Pancreas (tissue), 10 donors: ENCODE results near the gene SH3RF3. TPM values are rescaled to one million over a fixed set of nuclear protein-coding genes. Genes with fewer than 3 reads are reported as not detected.

ENCODE experiments used
- ATAC-seq, 4 donors: fragments of 200-7000 bp; cut with Tn5 transposase; one replicate each; pipeline versions ENCODE4 v1.8.0 to v1.9.1; 2020; ENCODE audit warnings: mild to moderate bottlenecking in 4 of 4, moderate library complexity in 4 of 4
- DNase-seq, 6 donors: peaks; one replicate each; pipeline ENCODE4 v3.0.0-alpha.2; 2020
- FAIRE-seq: peaks from 2 replicates; lab custom pipeline; 2012; peaks lifted over from hg19 to GRCh38; lab: Jason Lieb, UNC
- H3K27ac ChIP-seq, 4 donors: fragments of 200-600 bp; sonication (generic); 1 replicate in 3 of 4; 2 replicates in 1 of 4; pipeline versions ENCODE4 v1.5.0 to v1.8.0; 2020
- H3K27me3 ChIP-seq, 4 donors: fragments of 200-600 bp; one replicate each; pipeline ENCODE4 v1.8.0; 2021
- H3K36me3 ChIP-seq, 3 donors: fragments of 200-600 bp; sonication (generic) in 1 of 3; one replicate each; pipeline versions ENCODE4 v1.5.0 to v1.8.0; 2020 to 2021
- H3K4me1 ChIP-seq, 3 donors: fragments of 200-600 bp; one replicate each; pipeline ENCODE4 v1.8.0; 2021
- H3K4me3 ChIP-seq, 4 donors: fragments of 200-600 bp; sonication (generic) in 2 of 4; one replicate each; pipeline versions ENCODE4 v1.5.0 to v1.8.0; 2020 to 2021
- H3K9me3 ChIP-seq, 4 donors: fragments of 200-600 bp; one replicate each; pipeline ENCODE4 v1.8.0; 2021
- CTCF ChIP-seq, 4 donors: fragments of 200-600 bp; sonication (generic) in 3 of 4; IDR thresholded peaks; one replicate each; pipeline versions ENCODE4 v1.5.0 to v1.8.0; 2021; ENCODE audit warnings: antibody characterized with exemption in 4 of 4
- WGBS, 2 donors: extraction: QIAGEN DNeasy Blood & Tissue Kit; methylation state at CpG; one replicate each; pipeline ENCODE4 v1.1.7; 2013; 5-methylcytosine and 5-hydroxymethylcytosine counted together
- intact Hi-C, 3 donors: fragments of 100-400 bp; cut with DNase I; formaldehyde crosslinking; loops; one replicate each; pipeline versions ENCODE4 v1.11.1 to v1.14.2; 2022
- polyA plus RNA-seq, 2 donors: library from polyadenylated mRNA; stranded (reverse); fragments of 200-250 nt; gene quantifications; one replicate each; pipeline ENCODE4 v1.2.3, GENCODE V29; 2013
- total RNA-seq, 6 donors: library from RNA; stranded (reverse); fragmentation: NEBNext Ultra II Directional in 4 of 6; extraction: Animal tissue kit (Norgen Biotek cat#: 25700) in 4 of 6; gene quantifications; one replicate each; pipeline versions ENCODE4 v1.2.1 to v1.2.4, GENCODE V29; 2021 to 2023
- donor health status: healthy with polysubstance abuse.
- donor health status: DM: no; HTN: no; CAD: no; lungs with moderate emphysema.
- donor health status: DM: no; HTN: no; CAD: no.
- donor health status: control.
- donor health status: control.
- donor health status: Bipolar disorder and iron deficiency.
- donor health status: DM: yes; HTN: yes; CAD: no.
- donor health status: DM: no; HTN: no; CAD: no.
- donor health status: DM: no; HTN: no; CAD: no.
- donor health status: DM: yes; HTN: yes; CAD: no.

SH3RF3 gene
- total and polyA plus RNA-seq, 8 donors, result 1.1 to 3.5 (median 1.8) TPM

- FAIRE-seq (no peak), DNase-seq (no peak), ATAC-seq (no peak)
- Histone ChIP-seq H3K36me3 (no peaks in the 10 kb centered on the region), H3K4me1 (no peaks in the 10 kb centered on the region), H3K9me3 (no peaks in the 10 kb centered on the region), H3K27me3 (no peaks in the 10 kb centered on the region), H3K27ac (no peak overlapping the region), H3K4me3 (no peak overlapping the region)
- TF ChIP-seq CTCF (IDR thresholded peaks at IDR 0.05), result no peak
- intact Hi-C loops, result no loop called here
- 88 to 96% methylated on average over 3 of the region's 3 CpGs for WGBS, 2 donors
These were observed 75.4 kb downstream of the SH3RF3 start for GRCh38 chr2:109204412-109204811.

GRCh38 chr2:109205447-109205846 lies 76.4 kb downstream of the SH3RF3 start:
- no peak for FAIRE-seq

DNA sequence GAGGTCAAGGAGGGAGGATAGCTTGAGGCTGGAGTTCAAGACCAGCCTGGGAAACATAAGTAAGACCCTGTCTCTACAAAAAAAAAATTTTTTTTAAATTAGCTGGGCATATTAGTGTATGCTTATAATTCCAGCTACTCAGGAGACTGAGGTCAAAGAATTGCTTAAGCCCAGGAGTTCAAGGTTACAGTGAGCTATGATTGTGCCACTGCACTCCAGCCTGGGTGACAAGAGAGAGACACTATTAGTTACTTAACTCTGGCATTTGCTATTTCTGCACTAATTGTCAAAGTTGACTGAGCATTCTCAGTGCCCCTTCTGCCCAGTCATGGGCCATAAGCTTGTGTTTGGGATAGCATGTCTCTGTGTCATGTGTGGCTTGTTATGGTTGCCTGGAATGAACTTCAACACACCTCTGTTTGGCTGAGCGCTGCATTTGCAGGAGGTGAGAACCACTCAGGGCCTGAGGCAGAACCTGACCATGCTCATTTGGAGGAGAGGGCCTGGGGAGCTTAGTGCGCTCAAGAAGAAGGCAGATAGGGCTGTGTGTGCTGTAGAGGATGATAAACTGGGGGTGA lies 77.7 kb downstream of the SH3RF3 start:
- intact Hi-C loops, result no loop called here
- Histone ChIP-seq H3K4me3 (no peak overlapping the region), H3K27ac (no peak overlapping the region), H3K36me3 (no peaks in the 10 kb centered on the region), H3K9me3 (no peaks in the 10 kb centered on the region), H3K27me3 (no peaks in the 10 kb centered on the region), H3K4me1 (peaks cover 0 to 6% (median 5%) of the 10 kb centered on the region in 3 donors)
- no peak for DNase-seq
- no peak for FAIRE-seq
- 92 to 96% methylated on average over 2 of the region's 2 CpGs for WGBS, 2 donors
- no peak for TF ChIP-seq CTCF (IDR thresholded peaks at IDR 0.05)
- ATAC-seq, result no peak

More at GRCh38 chr2:109205447-109205846, 76.4 kb downstream of the SH3RF3 start:
- intact Hi-C loops, result no loop called here
- H3K36me3 ChIP-seq, result no peaks in the 10 kb centered on the region
- no peak overlapping the region for H3K4me3 ChIP-seq
- H3K9me3 ChIP-seq, result no peaks in the 10 kb centered on the region
- DNase-seq (no peak), ATAC-seq (no peak)
- 83 to 91% methylated on average over 6 of the region's 6 CpGs for WGBS, 2 donors
- H3K4me1 ChIP-seq, result peaks cover 0 to 6% (median 5%) of the 10 kb centered on the region in 3 donors
- no peak for TF ChIP-seq CTCF (IDR thresholded peaks at IDR 0.05)
- no peak overlapping the region for H3K27ac ChIP-seq
- H3K27me3 ChIP-seq, result no peaks in the 10 kb centered on the region

- 31 to 55% methylated on average over 1 of the region's 1 CpG for WGBS, 2 donors
- no peak overlapping the region for H3K4me3 ChIP-seq
- ATAC-seq (no peak), FAIRE-seq (no peak), DNase-seq (no peak)
- no peak for TF ChIP-seq CTCF (IDR thresholded peaks at IDR 0.05)
- H3K4me1 ChIP-seq, result peaks cover 0 to 6% (median 5%) of the 10 kb centered on the region in 3 donors
- H3K27ac ChIP-seq, result no peak overlapping the region
- H3K27me3 ChIP-seq, result no peaks in the 10 kb centered on the region
- H3K9me3 ChIP-seq, result no peaks in the 10 kb centered on the region
- intact Hi-C loops, result no loop called here
- H3K36me3 ChIP-seq, result no peaks in the 10 kb centered on the region
These were observed 78.2 kb downstream of the SH3RF3 start for GRCh38 chr2:109207176-109207575.
